Measurements from ENCODE around the gene CRTAC1.

The CRTAC1 gene

GRCh38 chr10:98010939-98011685 lies 19.3 kb downstream of the CRTAC1 start:
- DNase-seq (ENCODE audit: low read depth) = no peak
- TF ChIP-seq CTCF (conservative IDR thresholded peaks at IDR 0.05; ENCODE audit: control insufficient read depth, insufficient read depth, low read depth, low read length) = no peak
- H3K4me3 ChIP-seq (ENCODE audit: control insufficient read depth, low read depth, low read length) = no peak overlapping the region

- no peak for DNase-seq (ENCODE audit: low read depth)
- H3K4me3 ChIP-seq (ENCODE audit: control insufficient read depth, low read depth, low read length) = no peak overlapping the region
- TF ChIP-seq CTCF (conservative IDR thresholded peaks at IDR 0.05; ENCODE audit: control insufficient read depth, insufficient read depth, low read depth, low read length) = no peak
Measured at GRCh38 chr10:98006266-98006665, 24.2 kb downstream of the CRTAC1 start.

- H3K4me3 ChIP-seq (ENCODE audit: control insufficient read depth, low read depth, low read length) = no peak overlapping the region
- DNase-seq (ENCODE audit: low read depth) = no peak
- TF ChIP-seq CTCF (conservative IDR thresholded peaks at IDR 0.05; ENCODE audit: control insufficient read depth, insufficient read depth, low read depth, low read length) = no peak
Measured at GRCh38 chr10:98001736-98002135, 28.7 kb downstream of the CRTAC1 start.

- no peak for TF ChIP-seq CTCF (conservative IDR thresholded peaks at IDR 0.05; ENCODE audit: control insufficient read depth, insufficient read depth, low read depth, low read length)
Measured at GRCh38 chr10:98000346-98000745, 30.1 kb downstream of the CRTAC1 start.

GRCh38 chr10:97999923-98000248 lies 30.5 kb downstream of the CRTAC1 start:
- no peak for TF ChIP-seq CTCF (conservative IDR thresholded peaks at IDR 0.05; ENCODE audit: control insufficient read depth, insufficient read depth, low read depth, low read length)
- DNase-seq (ENCODE audit: low read depth) = no peak
- no peak overlapping the region for H3K4me3 ChIP-seq (ENCODE audit: control insufficient read depth, low read depth, low read length)

More at GRCh38 chr10:98000346-98000745, 30.1 kb downstream of the CRTAC1 start:
- no peak overlapping the region for H3K4me3 ChIP-seq (ENCODE audit: control insufficient read depth, low read depth, low read length)
- no peak for DNase-seq (ENCODE audit: low read depth)

- no peak for DNase-seq (ENCODE audit: low read depth)
- TF ChIP-seq CTCF (conservative IDR thresholded peaks at IDR 0.05; ENCODE audit: control insufficient read depth, insufficient read depth, low read depth, low read length) = no peak
- H3K4me3 ChIP-seq (ENCODE audit: control insufficient read depth, low read depth, low read length) = no peak overlapping the region
Measured at GRCh38 chr10:97999066-97999922, 31.1 kb downstream of the CRTAC1 start.
